Measurements from ENCODE around the gene TMEM156.

The TMEM156 gene

DNA sequence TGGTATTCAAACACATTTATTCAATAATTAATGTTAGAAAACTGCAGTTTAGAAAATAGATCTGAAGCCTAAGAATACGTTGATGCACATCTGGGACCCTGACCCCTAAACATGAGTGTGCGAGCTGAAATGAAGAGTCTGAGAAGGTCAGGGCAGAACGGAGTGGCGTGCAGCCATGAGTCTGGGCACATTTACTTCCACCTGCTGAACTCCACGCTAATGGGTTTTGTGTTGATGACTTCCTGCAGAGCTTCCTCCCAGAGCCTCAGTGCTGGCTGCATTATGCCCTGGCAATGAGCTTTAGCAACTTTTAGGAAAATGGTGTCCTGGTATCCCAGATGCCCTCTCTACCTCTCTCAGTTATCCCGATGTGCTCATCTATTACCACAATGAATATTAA, 111.5 kb downstream of the TMEM156 start:
- DNase-seq = no peak

DNA sequence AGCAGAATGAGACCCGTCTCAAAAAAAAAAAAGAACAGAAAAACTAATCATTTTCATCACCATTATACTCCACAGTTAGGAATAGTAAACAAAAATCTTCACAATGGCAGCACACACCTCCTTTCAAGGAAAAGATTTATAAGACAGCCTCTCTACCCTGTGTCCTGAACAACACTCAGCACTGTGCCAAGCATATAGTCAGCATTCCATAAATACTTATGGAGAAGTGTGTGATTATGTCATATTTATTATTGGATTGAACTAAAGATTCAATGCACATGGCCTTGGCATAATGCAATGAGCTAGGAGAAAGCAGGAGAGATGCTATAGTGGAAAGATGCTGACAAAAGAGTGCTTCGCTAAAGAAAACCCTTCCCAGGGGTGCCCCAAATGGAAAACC, 112.0 kb downstream of the TMEM156 start:
- no peak for DNase-seq

DNA sequence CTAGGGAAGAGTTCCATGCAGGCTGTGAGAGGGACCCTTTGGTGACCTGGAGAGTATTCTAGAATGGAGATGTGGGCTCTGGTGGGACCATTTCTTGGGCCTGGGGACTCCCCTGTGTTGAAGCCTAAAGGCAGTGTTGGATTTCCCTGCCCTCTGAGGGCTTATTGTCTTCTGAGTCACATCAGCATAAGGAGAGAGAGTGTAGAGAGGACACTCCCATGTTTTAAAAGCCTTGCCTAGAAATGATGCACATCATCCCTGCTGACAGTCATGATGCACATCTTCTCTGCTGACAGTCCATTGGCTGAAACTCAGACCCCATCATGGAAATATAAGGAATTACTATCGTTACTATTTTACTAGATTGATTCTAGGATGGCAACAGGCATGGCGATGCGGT, 112.7 kb downstream of the TMEM156 start:
- no peak for DNase-seq

DNA sequence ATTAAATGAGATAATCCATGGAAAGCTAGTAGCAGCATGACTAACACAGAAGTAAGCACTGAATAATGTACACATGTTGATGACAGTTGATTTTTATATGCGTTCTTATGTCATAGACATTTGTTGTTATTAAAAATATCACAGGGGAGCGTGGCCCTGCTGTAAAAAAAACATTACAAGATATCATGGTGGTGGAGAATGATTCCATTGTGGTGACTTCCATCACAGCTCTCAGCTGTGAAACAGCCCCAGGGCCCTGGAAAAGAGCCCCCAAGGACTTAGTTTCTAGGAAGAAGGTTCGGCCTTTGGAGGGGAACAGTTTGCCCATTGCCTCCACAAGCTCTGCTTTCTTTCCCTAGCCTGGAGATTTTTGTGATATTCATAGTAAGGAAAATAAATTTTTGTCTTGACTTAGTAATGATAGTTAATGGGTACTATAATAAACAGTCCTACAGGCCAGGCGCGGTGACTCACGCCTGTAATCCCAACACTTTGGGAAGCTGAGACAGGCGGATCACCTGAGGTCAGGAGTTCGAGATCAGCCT, 114.7 kb downstream of the TMEM156 start:
- no peak for DNase-seq

Measured in femur (tissue), 1 donor.